PFSK-1 (cell line): Measurements from ENCODE around the gene SPATS1.

Experiments used
- POLR2AphosphoS5 ChIP-seq: IDR thresholded peaks from 2 replicates; pipeline ENCODE4 v1.6.1; 2012; ENCODE audit warnings: low read depth, mild to moderate bottlenecking, control low read depth, low read length, moderate library complexity
- TAF1 ChIP-seq: IDR thresholded peaks from 2 replicates; pipeline ENCODE4 v1.6.1; 2012; ENCODE audit warnings: low read length, control low read depth, borderline replicate concordance; ENCODE audit not compliant: insufficient read depth
- TF ChIP-seq, protein P1 (sequence below), 2 experiments: IDR thresholded peaks; 2 replicates each; pipeline versions ENCODE4 v1.6.1 to v1.8.0; 2011 to 2012; ENCODE audit warnings: low read depth in 2 of 2, low read length in 2 of 2, control low read depth in 1 of 2, inconsistent platforms in 1 of 2, mild to moderate bottlenecking in 1 of 2, moderate library complexity in 1 of 2; ENCODE audit not compliant: insufficient read depth in 1 of 2

DNA sequence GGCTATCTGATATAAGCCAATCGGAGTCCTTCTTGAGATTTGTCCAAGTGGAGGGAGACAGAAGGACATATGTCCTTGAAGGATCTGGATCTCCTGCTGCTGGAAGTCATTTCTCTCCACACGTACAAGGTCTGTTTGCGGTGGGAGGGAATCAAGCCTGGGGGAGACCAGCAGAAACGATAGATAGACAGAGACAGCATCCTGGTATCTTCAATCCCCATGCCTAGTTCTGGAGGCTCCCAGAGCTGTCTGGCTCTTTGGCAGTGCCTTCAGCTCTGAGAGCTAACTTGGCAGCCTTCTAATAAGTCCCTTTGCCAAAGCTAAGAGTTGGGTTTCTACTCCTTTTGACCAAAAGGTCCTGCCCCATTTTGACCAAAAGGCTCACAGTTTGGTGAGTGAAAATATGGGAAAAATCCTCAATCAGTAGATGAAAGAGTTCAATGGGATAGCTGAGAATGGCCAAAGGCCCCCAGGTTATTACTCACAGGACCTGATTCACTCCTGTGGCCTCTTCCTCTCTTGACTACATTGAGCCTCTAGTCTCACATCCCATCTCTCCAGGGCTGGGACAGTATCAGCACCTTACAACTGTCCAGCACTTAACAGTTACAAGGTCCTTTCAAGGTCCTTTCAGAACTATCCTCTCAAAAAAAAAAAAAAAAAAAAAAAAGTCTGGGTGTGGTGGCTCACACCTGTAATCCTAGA lies 49.6 kb upstream of the SPATS1 start:
- TF ChIP-seq POLR2AphosphoS5 (no peak), TAF1 (no peak)
- TF ChIP-seq, protein P1, sequence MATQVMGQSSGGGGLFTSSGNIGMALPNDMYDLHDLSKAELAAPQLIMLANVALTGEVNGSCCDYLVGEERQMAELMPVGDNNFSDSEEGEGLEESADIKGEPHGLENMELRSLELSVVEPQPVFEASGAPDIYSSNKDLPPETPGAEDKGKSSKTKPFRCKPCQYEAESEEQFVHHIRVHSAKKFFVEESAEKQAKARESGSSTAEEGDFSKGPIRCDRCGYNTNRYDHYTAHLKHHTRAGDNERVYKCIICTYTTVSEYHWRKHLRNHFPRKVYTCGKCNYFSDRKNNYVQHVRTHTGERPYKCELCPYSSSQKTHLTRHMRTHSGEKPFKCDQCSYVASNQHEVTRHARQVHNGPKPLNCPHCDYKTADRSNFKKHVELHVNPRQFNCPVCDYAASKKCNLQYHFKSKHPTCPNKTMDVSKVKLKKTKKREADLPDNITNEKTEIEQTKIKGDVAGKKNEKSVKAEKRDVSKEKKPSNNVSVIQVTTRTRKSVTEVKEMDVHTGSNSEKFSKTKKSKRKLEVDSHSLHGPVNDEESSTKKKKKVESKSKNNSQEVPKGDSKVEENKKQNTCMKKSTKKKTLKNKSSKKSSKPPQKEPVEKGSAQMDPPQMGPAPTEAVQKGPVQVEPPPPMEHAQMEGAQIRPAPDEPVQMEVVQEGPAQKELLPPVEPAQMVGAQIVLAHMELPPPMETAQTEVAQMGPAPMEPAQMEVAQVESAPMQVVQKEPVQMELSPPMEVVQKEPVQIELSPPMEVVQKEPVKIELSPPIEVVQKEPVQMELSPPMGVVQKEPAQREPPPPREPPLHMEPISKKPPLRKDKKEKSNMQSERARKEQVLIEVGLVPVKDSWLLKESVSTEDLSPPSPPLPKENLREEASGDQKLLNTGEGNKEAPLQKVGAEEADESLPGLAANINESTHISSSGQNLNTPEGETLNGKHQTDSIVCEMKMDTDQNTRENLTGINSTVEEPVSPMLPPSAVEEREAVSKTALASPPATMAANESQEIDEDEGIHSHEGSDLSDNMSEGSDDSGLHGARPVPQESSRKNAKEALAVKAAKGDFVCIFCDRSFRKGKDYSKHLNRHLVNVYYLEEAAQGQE (IDR thresholded peaks at IDR 0.05; ENCODE audit: insufficient read depth in 1 of 2, low read depth in 2 of 2, low read length in 2 of 2), result no peak
